Measurements from ENCODE around the gene SPATA2.

Gene SPATA2

DNA sequence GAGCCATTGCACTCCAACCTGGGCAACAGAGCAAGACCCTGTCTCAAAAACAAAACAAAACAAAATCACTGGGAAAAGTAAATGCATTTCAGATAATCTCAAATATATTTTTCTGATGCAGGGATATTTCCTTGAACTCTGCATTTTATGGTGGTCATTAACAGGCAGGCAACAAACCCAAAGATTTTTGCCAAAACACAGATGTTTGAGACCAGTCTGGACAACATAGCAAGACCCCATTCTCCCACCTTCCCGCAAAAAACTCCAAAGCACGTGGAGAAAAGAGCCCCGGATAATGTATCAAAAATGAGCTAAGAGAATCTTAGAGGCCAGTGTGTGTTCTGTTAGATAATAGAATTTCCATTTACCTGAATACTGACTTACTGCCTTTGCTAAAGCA, 58.4 kb downstream of the SPATA2 start:
- no peak for DNase-seq (ENCODE audit: low read depth)

DNA sequence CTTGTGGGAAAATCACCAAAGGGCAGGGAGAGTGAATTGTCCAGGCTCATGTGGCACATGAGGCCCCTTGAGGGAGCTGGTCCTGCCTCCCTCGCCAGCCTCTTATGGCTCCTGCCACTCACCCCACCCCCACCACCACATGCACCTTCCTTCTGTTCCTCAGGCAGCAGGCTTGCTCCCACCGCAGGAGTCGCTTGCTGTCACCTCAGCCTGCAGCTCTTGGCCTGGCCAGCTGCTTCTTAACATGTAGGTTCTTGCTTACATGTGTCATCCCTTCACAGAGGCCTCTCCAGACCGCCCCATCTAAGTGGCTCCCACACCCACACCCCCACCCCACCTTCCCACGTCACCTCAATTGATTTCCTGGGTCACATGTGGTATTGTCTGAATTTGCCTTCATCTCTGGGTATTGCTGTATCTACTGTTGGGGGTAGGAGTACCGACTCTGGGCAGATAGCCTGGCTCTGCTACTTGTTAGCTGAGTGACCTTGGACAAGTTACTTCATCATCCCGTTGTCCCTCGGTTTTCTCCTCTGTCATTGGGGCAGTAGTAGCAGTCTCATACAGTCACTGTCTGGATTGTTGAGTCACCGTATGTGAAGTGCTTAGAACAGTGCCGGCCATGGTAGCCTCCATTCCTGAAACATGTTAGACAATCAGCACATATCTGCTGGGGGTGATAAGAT, 61.0 kb downstream of the SPATA2 start:
- DNase-seq (ENCODE audit: low read depth) = no peak

- DNase-seq (ENCODE audit: low read depth) = peak; percentile 68
Observed at GRCh38 chr20:49853640-49854039, 61.7 kb downstream of the SPATA2 start.
